ENCODE data around the gene RERGL.

DNA sequence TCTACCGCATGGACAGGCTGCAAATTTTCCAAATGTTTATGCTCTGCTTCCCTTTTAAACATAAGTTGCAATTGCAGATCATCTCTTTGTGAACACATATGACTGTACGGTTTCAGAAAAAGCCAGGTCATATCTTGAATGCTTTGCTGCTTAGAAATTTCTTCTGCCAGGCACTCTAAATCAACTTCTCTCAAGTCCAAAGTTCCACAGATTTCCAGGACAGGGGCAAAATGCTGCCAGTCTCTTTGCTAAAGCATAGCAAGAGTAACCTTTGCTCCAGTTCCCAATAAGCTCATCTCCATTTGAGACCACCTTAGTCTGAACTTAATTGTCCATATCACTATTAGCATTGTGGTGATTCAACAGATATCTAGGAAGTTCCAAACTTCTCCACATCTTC, 13.6 kb upstream of the RERGL start:
- TF ChIP-seq, protein P1, sequence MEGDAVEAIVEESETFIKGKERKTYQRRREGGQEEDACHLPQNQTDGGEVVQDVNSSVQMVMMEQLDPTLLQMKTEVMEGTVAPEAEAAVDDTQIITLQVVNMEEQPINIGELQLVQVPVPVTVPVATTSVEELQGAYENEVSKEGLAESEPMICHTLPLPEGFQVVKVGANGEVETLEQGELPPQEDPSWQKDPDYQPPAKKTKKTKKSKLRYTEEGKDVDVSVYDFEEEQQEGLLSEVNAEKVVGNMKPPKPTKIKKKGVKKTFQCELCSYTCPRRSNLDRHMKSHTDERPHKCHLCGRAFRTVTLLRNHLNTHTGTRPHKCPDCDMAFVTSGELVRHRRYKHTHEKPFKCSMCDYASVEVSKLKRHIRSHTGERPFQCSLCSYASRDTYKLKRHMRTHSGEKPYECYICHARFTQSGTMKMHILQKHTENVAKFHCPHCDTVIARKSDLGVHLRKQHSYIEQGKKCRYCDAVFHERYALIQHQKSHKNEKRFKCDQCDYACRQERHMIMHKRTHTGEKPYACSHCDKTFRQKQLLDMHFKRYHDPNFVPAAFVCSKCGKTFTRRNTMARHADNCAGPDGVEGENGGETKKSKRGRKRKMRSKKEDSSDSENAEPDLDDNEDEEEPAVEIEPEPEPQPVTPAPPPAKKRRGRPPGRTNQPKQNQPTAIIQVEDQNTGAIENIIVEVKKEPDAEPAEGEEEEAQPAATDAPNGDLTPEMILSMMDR (IDR thresholded peaks at IDR 0.05; ENCODE audit: low read depth, low read length, poor library complexity, severe bottlenecking), result no peak
- no peak for TF ChIP-seq EZH2phosphoT487 (IDR thresholded peaks at IDR 0.05; ENCODE audit: borderline replicate concordance, low read length)
